OCI-LY7 (cell line): ENCODE measurements around the gene GNGT1. TPM values are rescaled to one million over a fixed set of nuclear protein-coding genes. Genes with fewer than 3 reads are reported as not detected.

ENCODE experiments used
- BruUV-seq: library from RNA; stranded (reverse); fragments of 400-500 nt; replicated peaks from 2 replicates; lab custom pipeline; 2021; lab: Mats Ljungman, UMichigan
- CTCF ChIA-PET: fragments of 300-600 bp; sonication (Branson Sonifier 250); formaldehyde crosslinking; loops from one replicate; lab custom pipeline; 2022; ENCODE audit warnings: antibody characterized with exemption; ENCODE audit not compliant: unreplicated experiment; lab: Charles Lee
- POLR2A ChIA-PET: fragments of 300-600 bp; sonication (Branson Sonifier 250); formaldehyde crosslinking; loops from one replicate; lab custom pipeline; 2022; ENCODE audit warnings: antibody characterized with exemption; lab: Charles Lee
- DNase-seq: peaks from one replicate; pipeline ENCODE4 v3.0.0-alpha.2; 2015; ENCODE audit warnings: low spot score
- H2AFZ ChIP-seq: fragments of 200-600 bp; sonication (generic), shearing (Covaris generic); 2 replicates; pipeline ENCODE4 v1.6.1; 2014; ENCODE audit warnings: mild to moderate bottlenecking, antibody characterized with exemption, low read length, moderate library complexity
- H3K27ac ChIP-seq: fragments of 200-600 bp; sonication (generic); 2 replicates; pipeline ENCODE4 v1.5.1; 2014; ENCODE audit warnings: mixed run types, low read depth, mild to moderate bottlenecking, moderate library complexity, low read length, inconsistent platforms; ENCODE audit not compliant: poor library complexity, severe bottlenecking
- H3K36me3 ChIP-seq: fragments of 200-600 bp; sonication (generic); 2 replicates; pipeline ENCODE4 v1.6.1; 2014; ENCODE audit warnings: mild to moderate bottlenecking, antibody characterized with exemption, low read length, moderate library complexity, mixed read lengths; ENCODE audit not compliant: insufficient read depth
- H3K4me1 ChIP-seq: fragments of 200-600 bp; sonication (generic); 2 replicates; pipeline ENCODE4 v1.5.1; 2014; ENCODE audit warnings: mild to moderate bottlenecking, low read length; ENCODE audit not compliant: insufficient read depth, poor library complexity, severe bottlenecking
- H3K4me2 ChIP-seq: fragments of 200-600 bp; sonication (generic); 2 replicates; pipeline ENCODE4 v1.6.1; 2014; ENCODE audit warnings: mild to moderate bottlenecking, low read length
- H3K4me3 ChIP-seq: fragments of 200-600 bp; sonication (generic); 2 replicates; pipeline ENCODE4 v1.5.1; 2014; ENCODE audit warnings: mild to moderate bottlenecking, low read depth, low read length; ENCODE audit not compliant: poor library complexity, severe bottlenecking
- H3K79me2 ChIP-seq: fragments of 200-600 bp; sonication (generic); 2 replicates; pipeline ENCODE4 v1.6.1; 2016; ENCODE audit warnings: low read depth, mild to moderate bottlenecking, low read length, moderate library complexity, mixed read lengths; ENCODE audit not compliant: insufficient read depth
- H3K9me2 ChIP-seq: fragments of 200-600 bp; sonication (generic); 2 replicates; pipeline ENCODE4 v1.6.1; 2016; ENCODE audit warnings: mild to moderate bottlenecking, low read length, mixed read lengths; ENCODE audit not compliant: insufficient read depth
- H3K9me3 ChIP-seq: fragments of 200-600 bp; sonication (generic); 2 replicates; pipeline ENCODE4 v1.6.1; 2014; ENCODE audit warnings: mild to moderate bottlenecking, mixed run types, low read length, mixed read lengths
- H4K20me1 ChIP-seq: fragments of 200-600 bp; sonication (generic); 2 replicates; pipeline ENCODE4 v1.6.1; 2014; ENCODE audit warnings: mild to moderate bottlenecking, antibody characterized with exemption, low read length, moderate library complexity, mixed read lengths; ENCODE audit not compliant: insufficient read depth
- CTCF ChIP-seq: fragments of 200-600 bp; sonication (generic); conservative IDR thresholded peaks from 2 replicates; pipeline ENCODE4 v1.5.1; 2014; ENCODE audit warnings: mild to moderate bottlenecking, antibody characterized with exemption, low read length, moderate library complexity, mixed read lengths
- EZH2phosphoT487 ChIP-seq: fragments of 200-600 bp; sonication (generic); IDR thresholded peaks from 2 replicates; pipeline ENCODE4 v1.6.1; 2018; ENCODE audit warnings: low read depth, borderline replicate concordance, mild to moderate bottlenecking, mixed run types, antibody characterized with exemption, low read length, moderate library complexity, mixed read lengths
- intact Hi-C: fragments of 100-400 bp; cut with micrococcal nuclease; formaldehyde crosslinking; loops from one replicate; pipeline ENCODE4 v1.10.0; 2022; ENCODE audit not compliant: unreplicated experiment
- small RNA-seq: library from RNA; depleted of rRNA; stranded (forward); fragments of <200 nt; gene quantifications from one replicate; pipeline ENCODE3, GENCODE V24; 2014
- total RNA-seq, 2 experiments: library from RNA; depleted of rRNA in 1 of 2; stranded (reverse); fragments of >200 nt in 1 of 2; shearing (Covaris generic) in 1 of 2; gene quantifications; 2 replicates each; pipeline ENCODE4 v1.2.3, GENCODE V29; 2014 to 2022

Gene GNGT1
- total RNA-seq, 2 experiments from 2014 or later: not detected

GRCh38 chr7:93958216-93958615, 51.8 kb downstream of the GNGT1 start:
- Histone ChIP-seq H2AFZ (no peak overlapping the region), H3K36me3 (no peaks in the 10 kb centered on the region), H3K9me3 (no peaks in the 10 kb centered on the region), H3K4me2 (no peak overlapping the region), H3K27ac (no peak overlapping the region), H3K4me1 (peaks cover 7% of the 10 kb centered on the region), H3K79me2 (no peaks in the 10 kb centered on the region), H3K4me3 (no peak overlapping the region), H4K20me1 (no peaks in the 10 kb centered on the region), H3K9me2 (peaks cover 3% of the 10 kb centered on the region; the same call in 1 of the 2 replicates)
- no peak for DNase-seq
- ChIA-PET POLR2A (interaction anchor here (0.6 kb wide), 1 partner anchor 126 kb away, joined by 3 read pairs; no protein-coding TSS in a partner anchor), CTCF (no interaction called here)
- no peak for TF ChIP-seq EZH2phosphoT487
- TF ChIP-seq CTCF: no peak
- intact Hi-C loops: no loop called here
- BruUV-seq: no TSS peak

- Histone ChIP-seq H4K20me1 (no peaks in the 10 kb centered on the region), H3K27ac (no peak overlapping the region), H3K36me3 (no peaks in the 10 kb centered on the region), H2AFZ (no peak overlapping the region), H3K9me3 (no peaks in the 10 kb centered on the region), H3K4me2 (no peak overlapping the region), H3K4me1 (peaks cover 7% of the 10 kb centered on the region), H3K79me2 (no peaks in the 10 kb centered on the region), H3K4me3 (no peak overlapping the region), H3K9me2 (peaks cover 3% of the 10 kb centered on the region; the same call in 1 of the 2 replicates)
- no peak for DNase-seq
- TF ChIP-seq CTCF (no peak), EZH2phosphoT487 (no peak)
- BruUV-seq: no TSS peak
- intact Hi-C loops: no loop called here
- POLR2A ChIA-PET: interaction anchor here (0.6 kb wide), 2 partner anchors 24 to 125 kb away, joined by 3 read pairs; no protein-coding TSS in a partner anchor
- CTCF ChIA-PET: no interaction called here
Measured at GRCh38 chr7:93958651-93959050, 52.3 kb downstream of the GNGT1 start.

Small RNAs within 50 kb of the gene (small RNA-seq; reads per million reads assigned to genes)
- not detected for gene AC002076.2

Other genes with a start within 250 kb of the GNGT1 start
- not detected in 2 replicates for gene TFPI2, start 15.8 kb upstream of the GNGT1 start, total RNA-seq (2014; rRNA removed; shearing (Covaris generic))
- not detected in 2 replicates for gene TFPI2, start 15.8 kb upstream of the GNGT1 start, total RNA-seq (2022)
- gene GNG11, start 15.2 kb downstream of the GNGT1 start, total RNA-seq (2014; rRNA removed; shearing (Covaris generic)): 0.82 and 1.4 TPM in 2 replicates
- 1.2 TPM in 2 replicates for gene GNG11, start 15.2 kb downstream of the GNGT1 start, total RNA-seq (2022)
- 14.3 and 20.4 TPM in 2 replicates for gene BET1, start 97.8 kb downstream of the GNGT1 start, total RNA-seq (2014; rRNA removed; shearing (Covaris generic))
- 31.6 and 32.8 TPM in 2 replicates for gene BET1, start 97.8 kb downstream of the GNGT1 start, total RNA-seq (2022)